B cell (primary cell): ENCODE measurements around the gene GAST.

Experiments
- CTCF ChIP-seq: fragments of 200-600 bp; IDR thresholded peaks from one replicate; pipeline ENCODE4 v1.8.0; 2022; ENCODE audit warnings: antibody characterized with exemption, mild to moderate bottlenecking
- EZH2 ChIP-seq: IDR thresholded peaks from 2 replicates; pipeline ENCODE4 v1.6.1; 2012; ENCODE audit warnings: borderline replicate concordance, low read depth, mild to moderate bottlenecking, moderate library complexity, low read length; ENCODE audit not compliant: insufficient read depth, poor library complexity, severe bottlenecking

- TF ChIP-seq EZH2 (no peak), CTCF (no peak)
Observed at GRCh38 chr17:41737680-41738023, 25.5 kb downstream of the GAST start.
